IPS DF 4.7 (cell line): Measurements from ENCODE around the gene TDP2.
"Not testable (repeated sequence)": the region's sequence is repeated elsewhere in the genome, so short reads cannot be mapped to it uniquely, and the experiment has no call there.

ENCODE experiments used
- DNase-seq: peaks from one replicate; pipeline ENCODE4 v3.0.0-alpha.2; 2013; ENCODE audit warnings: low spot score; ENCODE audit errors: extremely low read depth

TDP2 gene

DNA sequence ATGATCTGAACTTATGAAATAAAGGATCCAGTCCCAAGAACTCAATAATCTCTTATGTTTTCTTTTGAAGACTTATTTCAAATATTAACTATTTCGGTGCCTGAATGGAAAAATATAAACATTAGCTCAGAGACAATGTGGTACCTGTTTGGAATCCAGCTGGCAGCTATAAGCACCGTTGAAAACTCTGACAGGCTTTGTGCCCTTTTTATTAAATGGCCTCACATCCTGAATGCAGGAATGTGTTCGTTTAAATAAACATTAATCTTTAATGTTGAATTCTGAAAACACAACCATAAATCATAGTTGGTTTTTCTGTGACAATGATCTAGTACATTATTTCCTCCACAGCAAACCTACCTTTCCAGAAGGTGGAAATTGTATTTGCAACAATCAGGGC is 16.3 kb downstream of the TDP2 start:
- DNase-seq = no peak

DNA sequence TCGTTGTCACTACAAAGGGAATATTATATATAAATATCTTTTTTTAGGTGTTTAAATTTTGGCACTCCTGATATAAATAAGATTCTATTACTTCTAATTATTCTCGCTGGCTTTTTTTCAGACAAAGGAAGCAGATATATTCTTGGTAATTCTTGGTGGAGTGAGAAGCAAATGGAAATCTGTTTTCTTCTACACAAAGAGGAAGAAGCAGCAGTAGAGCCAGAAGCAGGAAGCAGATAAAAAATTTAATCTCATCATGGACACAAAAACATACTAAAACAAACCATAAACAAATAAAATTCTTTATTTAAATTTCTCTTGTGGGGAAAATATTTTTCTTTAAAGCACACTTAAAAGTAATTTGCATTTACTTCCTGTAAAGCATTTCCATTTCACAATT is 17.0 kb downstream of the TDP2 start:
- DNase-seq = no peak

DNA sequence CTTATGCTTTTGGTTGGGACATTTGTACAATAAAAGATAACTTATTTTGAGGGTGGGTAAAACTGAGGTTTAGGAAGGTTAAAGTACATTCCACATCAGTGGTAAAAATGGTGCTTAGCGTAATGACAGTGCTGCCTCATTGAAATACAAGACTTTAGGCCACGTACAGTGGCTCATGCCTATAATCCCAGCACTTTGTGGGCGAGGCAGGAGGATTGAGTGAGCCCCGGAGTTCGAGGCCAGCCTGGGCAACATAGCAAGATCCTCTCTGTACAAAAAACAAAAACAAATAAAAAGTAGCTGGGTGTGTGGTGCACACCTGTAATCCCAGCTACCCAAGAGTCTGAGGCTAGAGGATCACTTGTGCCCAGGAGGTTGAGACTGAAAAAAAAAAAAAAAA is 18.4 kb downstream of the TDP2 start:
- DNase-seq = no peak

DNA sequence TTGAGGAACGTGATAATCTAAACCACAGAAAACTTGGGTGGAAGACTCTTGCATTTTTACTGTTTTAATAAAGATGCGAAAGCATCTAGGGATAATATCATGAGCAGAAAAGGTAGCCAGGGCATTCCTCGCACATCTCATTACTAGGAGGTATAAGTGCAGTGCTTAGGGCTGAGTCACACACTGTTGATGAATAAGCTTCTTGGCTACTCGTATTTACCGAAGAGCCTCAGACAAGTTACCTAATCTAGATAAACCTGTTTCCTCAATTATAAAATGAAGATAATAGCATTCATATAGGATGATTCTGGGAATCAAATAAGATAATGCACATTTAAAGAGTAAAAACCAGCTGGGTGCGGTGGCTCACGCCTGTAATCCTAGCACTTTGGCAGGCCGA is 19.9 kb downstream of the TDP2 start:
- no peak for DNase-seq

DNA sequence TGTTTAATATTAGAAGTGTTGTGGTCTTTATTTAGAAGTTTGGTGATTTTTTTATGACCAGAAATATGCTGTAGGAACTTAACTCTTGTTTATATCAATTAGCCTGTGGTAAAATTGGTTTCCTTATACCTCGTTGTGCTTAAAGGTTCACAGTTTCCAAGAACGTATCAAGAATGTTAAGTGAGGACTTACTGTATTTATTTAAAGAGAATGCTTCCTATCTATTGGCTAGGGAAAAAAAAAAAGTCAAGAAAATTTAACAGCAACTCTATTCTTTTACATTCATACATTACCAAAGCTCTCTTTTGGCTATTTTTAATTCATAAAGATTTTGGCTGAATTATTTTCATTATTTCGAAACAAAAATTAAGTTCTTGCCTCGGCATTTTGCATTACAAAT is 22.3 kb downstream of the TDP2 start:
- DNase-seq = no peak

DNA sequence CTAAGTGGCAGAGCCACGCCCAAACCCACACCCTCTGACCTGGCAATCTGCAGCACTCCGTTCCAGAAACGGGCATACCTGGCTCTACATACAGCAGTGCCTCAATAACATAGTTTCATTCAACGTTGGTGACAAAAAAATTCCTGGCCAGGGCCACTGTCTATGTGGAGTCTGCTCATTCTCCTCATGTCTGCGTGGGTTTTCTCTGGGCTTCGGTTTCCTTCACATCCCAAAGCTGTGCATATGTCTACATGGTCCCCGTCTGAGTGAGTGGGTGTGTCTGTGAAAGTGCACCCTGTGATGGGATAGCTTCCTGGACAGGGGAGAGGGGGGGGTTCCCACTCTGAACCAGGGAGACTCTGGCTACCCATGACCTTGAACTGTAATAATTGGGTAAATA is 22.8 kb downstream of the TDP2 start:
- DNase-seq = no peak

DNA sequence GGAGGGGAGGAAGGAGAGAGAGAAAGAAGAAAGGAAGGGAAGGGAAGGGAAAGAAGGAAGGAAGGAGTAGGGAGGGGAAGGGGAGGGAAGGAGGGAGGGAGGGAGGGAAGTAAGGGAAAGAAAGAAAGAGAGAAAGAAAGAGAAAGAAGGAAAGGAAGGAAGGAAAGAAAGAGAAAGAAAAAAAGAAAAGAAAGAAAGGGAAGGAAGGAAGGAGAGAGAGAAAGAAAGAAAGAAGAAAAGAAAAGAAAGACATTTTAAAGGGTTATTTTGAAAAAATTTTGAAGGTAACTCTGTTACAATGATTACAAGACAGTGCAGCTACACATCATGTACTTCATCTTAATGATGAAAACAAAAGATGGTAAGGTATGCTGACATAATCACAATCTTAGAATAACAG is 24.6 kb downstream of the TDP2 start:
- no peak for DNase-seq

DNA sequence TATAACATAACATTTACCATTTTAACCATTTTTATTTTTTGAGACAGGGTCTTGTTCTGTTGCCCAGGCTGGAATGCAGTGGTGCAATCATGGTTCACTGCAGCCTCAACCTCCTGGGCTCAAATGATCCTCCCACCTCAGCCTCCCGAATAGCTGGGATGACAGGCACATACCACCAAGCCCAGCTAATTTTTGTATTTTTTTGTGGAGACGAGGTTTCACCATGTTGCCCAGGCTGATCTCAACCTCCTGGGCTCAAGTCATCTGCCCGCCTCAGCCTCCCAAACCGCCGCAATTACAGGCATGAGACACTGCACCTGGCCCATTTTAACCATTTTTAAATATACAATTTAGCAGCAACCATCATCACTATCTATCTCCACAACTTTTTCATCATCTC is 26.1 kb downstream of the TDP2 start:
- not testable (repeated sequence) for DNase-seq

DNA sequence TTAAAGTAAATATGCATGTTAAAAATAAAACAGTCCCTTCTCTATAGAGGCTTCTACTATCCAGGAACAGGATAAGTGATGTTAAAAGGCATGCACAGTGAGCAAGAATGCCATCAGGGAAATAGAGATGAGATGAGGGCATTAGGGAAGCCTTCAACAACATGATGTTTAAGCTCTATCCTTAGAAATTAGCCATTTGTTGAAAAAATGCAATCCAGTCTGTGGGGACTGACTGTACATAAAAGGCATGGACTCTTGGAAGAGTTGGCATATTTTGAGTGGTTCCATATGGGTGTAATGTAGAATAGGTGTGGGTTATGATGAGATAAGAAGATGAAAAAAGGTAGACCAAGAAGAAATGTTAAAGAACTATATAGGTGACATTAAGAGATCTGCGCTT is 26.5 kb downstream of the TDP2 start:
- DNase-seq = no peak

DNA sequence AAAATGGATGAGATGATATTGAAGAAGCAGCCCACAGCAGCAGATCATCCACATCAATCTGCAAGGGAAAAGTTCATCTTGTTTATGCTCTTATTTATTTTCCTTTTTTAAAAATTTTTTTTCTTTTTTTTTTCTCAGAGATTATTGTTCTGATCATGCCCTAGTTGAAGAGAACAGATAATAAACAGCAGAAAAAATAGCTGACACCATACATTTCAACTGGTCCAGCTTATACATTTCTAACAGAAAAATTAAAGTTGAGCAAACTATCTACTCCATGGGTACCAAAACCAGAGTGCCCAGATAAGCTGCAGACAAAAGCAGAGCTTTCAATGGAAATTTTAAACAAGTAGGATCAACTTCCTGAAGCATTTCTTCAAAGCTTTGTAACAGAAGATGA is 30.0 kb downstream of the TDP2 start:
- DNase-seq = no peak

DNA sequence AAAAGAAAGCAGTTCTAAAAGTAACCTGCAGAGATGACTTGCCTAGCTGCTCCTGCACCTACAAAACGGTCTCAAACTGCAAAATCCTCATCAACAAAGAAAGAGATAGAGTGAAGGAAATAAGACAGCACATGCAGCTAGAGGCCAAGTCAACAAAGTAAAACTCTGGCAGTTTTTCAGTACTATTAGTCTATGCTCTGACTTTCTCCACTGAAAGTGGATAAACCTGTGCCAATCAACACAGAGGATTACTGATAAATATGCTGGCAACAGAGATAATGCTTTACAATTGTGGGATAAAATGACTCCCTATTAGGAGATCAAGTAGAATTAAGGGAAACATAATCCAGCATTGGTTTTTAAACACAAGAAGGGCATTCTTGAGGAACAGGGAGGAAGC is 34.1 kb downstream of the TDP2 start:
- no peak for DNase-seq

DNA sequence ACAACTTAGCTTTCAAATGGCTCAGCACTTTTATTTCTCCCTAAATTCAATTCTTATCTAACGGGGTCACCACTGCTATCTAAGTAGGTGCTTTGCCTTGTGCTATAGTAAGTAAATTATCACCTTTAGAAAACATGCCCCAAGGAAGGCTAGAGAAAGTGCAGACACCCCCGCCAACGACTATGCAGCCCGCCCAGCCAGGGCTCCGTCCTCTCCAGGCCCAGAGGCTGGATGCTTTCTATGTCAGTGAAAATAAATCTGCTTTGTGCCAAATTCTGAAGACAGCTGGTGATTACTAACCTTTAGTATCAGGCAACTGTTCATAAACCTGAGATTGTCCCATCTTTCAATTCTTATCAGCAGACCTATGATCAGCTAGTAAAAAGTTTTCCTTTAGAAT is 35.0 kb downstream of the TDP2 start:
- DNase-seq = no peak

DNA sequence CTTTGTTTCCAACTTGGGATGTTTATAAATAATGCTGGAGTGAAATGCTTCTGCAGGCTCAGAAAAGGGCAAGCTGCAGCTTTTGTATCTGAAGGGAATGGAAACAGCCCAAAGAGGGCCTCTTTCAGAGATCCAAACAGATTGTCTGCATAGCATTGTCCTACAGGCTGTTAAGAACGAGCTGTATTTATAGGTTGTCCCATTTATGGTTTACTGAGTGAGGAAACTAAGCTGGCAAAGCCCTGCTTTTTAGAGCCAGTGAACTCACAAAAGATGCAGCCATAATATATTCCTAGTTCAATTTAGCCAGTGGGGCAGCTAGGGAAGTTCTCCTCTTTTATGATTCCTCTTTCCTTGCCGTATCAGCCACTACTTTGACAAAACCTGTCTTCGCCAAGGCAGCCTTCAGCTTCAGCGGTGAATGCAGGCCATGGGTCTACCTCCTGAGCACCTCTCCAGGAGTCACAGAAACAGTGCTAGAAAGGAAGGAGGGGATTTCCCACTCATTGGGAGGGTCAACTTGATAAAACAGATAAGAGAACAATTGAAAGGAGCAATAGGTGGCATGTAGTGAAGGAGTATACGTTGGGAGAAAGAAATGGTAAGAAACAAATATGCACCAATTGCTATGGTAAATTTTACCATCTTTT is 35.7 kb downstream of the TDP2 start:
- DNase-seq = no peak

DNA sequence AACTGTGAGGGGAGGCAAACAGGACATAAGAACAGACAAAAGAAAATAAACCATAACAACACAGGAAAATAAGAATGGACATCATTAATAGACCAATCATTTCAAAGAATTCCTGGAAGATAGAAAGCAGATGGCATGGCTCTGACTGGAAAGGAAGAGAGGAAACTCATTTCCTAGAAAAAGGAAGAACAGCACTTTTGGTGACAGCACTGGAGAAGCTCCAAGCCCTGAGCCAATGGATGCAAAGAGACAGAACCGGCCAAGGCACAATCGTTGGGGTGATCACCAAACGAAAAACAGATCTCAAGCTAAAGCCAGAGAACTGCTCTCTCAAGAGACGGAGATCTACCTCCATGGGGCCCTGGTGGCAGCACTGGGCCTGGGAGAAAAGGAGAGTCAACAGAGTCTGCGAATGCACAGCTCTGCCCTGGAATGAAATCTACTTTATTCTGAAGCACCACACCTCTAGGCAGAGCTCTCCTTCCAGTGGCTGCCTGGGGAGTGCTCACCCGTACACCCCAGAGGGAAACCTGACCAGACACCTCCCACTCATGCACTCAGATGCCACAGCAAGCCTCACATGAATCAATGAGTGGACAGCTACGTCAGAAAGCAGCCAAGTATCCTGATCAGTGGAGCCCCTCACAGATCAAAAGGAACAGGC is 44.9 kb downstream of the TDP2 start:
- DNase-seq = no peak

DNA sequence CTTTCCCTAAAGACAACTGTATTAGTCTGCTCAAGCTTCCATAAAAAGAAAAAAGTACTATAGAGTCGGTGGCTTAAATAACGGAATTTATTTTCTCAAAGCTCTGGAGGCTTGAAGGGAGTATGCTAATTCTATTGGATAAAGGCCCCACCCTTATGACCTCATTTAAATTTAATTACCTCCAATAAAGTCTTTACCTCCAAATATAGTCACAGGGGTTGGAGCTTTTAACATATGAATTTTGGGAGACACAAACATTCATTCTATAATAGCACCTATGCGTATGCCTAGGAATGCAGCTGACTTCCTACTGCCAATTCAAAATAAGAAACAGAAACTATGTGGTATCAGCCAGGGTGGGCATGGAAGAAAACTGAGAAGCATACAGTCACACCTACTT is 46.1 kb downstream of the TDP2 start:
- DNase-seq = no peak

DNA sequence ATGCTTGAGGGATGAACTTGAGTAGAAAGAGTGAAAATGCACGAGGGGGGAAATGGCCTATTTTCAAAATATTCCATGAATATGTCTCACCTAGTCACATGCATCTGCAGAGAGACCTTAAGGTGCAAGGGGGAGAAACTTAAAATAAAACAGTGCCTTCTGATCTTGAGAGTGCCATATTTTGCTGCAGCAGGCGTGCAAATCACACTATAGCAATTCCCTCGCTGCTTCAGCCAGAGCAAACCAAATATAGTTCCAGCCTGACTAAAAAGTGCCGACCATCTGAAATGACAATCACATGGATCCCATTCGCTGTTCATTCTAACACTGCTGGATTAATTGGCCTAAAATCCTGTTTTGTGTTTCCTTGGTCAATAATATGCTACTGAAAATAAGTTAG is 47.0 kb downstream of the TDP2 start:
- DNase-seq = no peak

DNA sequence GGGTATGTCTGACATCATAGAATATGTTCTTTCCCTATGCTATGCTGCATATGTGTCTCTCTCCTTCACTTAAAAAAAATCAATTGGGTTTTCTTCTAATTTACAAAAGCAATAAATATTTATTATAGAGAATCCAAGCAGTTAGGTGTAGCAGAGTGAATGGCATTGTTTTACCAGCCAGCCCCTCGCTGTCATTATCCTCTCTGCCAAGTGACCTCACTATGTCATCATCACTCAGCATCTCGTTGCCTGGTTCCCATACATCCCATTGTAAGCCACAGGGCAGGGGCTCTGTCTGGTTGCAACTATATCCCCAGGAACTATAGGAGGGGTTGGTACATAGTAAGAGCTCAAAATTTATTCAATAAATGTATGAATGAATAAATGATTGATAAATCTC is 52.1 kb downstream of the TDP2 start:
- no peak for DNase-seq

DNA sequence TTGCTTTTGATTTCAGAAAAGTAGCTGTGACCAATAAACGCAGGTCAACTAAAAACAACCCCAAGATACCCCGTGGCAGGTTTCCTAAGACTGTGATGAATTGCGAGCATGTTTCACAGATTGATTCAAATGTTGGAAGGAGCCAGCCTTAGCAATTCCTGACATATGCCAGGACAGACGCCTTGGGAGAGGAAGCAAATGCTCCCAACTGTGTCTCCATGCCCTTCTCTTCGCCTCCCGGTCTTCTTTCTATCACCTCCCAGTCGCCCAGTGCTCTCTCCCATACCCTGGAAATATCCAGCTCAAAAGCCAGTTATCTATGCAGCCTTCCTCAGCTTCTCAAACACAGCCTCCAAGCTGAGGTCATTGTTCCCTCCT is 52.7 kb downstream of the TDP2 start:
- no peak for DNase-seq

DNA sequence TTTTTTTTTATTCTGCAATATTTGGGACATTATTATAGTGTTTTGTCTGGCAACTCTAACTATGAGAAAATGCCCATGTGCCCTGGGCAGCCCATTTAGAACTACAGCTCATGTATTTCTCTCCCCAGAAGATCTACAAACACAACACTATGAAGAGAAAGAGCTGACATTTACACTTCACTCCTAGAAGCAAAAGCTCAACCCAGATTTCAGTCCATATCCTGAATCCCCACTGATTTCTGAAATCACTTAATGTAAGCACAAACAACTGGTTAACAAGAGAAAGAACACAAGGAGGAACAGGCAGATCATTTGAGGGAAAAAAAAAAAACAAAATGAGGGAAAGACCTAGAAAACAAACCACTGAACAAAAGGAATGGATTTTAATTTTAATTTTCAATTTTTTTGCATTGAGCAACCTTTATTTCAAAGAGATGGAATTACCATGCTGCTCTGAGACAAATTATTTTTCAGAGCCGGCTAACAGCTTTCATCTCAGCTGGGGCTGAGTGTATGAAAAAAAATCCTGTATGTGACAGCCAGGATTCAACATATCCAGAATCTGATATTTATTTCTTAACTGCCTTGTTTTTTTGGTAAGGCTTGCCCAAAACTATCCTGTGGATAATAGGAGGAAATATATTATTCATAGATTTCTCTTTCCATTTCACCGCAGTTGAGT is 53.2 kb downstream of the TDP2 start:
- DNase-seq = no peak

DNA sequence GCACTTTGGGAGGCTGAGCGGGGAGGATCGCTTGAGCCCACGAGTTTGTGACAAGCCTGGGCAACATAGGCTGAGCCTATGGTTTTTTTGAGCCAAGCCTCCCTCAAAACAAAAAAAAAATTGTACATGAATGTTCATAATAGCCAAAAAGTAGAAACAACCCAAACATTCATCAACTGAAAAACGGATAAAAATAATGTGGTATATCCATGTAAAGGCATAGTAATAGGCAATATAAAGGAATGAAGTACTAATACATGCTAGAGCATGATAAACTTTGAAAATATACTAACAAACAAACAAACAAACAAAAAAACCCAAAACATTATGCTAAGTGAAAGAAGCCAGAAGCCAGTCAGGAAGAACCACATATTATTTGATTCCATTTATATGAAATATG is 56.0 kb downstream of the TDP2 start:
- no peak for DNase-seq

DNA sequence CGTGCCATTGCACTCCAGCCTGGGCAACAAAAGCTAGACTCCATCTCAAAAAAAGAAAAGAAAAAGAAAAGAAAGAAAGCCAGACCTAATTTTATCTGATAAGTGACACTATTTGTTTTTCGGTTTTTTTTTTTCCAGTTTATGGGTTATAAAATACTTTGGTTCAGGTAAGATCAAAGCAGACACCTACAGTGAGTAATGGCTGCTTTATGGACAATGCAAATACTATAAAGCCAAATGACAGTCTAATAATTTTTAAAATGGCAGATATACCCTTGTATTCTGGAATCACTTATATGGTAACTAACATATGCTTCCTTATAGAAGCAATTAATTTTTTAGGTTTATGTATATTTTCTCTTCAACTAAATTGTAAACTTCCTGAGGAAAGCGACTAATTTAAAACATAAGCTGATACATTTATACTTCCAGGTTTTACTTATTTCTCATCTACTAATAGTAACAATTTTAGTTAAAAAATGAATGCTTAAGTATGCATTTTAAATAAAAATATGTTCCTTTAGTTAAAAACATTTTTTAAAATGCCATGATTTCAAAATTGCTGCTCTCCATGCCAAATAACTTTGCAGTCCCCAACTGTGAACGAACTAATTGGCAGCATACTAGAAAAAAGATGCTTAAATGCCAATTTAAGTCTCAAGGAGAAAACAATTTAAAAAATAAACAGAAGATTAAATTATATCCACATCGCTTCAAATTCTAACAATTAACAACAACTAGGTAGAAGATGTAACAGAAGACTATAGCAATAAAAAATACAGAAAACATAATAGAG is 59.2 kb downstream of the TDP2 start:
- DNase-seq = no peak

DNA sequence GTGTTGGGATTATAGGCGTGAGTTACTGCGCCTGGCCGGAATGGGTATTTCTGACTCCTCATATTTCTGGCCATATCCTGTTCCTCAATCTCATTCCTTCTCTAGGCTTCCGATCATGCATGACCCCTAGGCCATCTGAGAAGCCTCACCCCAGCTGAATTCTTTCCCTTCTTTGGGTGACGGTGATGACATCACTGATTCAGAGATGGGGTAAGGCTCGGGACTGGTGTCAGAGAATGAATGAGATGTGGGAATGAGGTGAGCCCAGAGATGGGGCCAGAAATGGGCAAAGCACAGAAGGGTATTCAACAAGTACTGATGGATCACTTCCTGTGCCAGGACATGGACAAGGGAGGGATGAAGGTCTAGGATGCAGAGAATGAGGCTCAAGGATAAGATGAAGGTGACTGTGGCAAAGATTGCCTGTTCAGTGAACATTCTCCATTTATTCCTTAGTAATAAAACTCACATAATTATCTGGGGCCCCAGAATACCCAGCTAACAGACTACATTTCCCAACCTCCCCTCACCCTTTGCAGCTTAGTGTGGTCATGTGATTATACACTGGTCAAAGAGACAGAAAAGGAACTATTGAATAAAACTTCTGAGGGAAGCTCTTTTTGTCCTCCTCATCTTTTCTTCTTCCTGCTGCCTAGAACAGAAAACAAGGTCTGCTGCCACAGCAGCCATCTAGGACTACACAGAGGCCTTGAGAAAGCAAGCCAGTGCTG is 60.3 kb downstream of the TDP2 start:
- no peak for DNase-seq
